Prostate gland (tissue), 2 donors: Measurements from ENCODE around the gene LILRB4.
"Not testable (repeated sequence)": the region's sequence is repeated elsewhere in the genome, so short reads cannot be mapped to it uniquely, and the experiment has no call there.

Experiments used
- CTCF ChIP-seq, 4 experiments: fragments of 200-600 bp in 2 of 4; fragments of 450-650 bp in 2 of 4; sonication (generic) in 2 of 4; IDR thresholded peaks; 1 replicate in 3 of 4; 2 replicates in 1 of 4; pipeline ENCODE4 v1.5.1; 2016 to 2019; ENCODE audit warnings: antibody characterized with exemption in 4 of 4, mild to moderate bottlenecking in 2 of 4, moderate library complexity in 2 of 4
- POLR2A ChIP-seq: fragments of 450-650 bp; IDR thresholded peaks from one replicate; pipeline ENCODE4 v1.6.1; 2016; ENCODE audit warnings: antibody characterized with exemption, mild to moderate bottlenecking
- POLR2AphosphoS5 ChIP-seq: sonication (generic); formaldehyde crosslinking; IDR thresholded peaks from one replicate; pipeline ENCODE4 v1.6.1; 2017; ENCODE audit warnings: antibody characterized with exemption

- not testable (repeated sequence) for TF ChIP-seq POLR2A; POLR2AphosphoS5; CTCF (IDR thresholded peaks at IDR 0.05)
Measured at GRCh38 chr19:54643583-54643982, 19.2 kb upstream of the LILRB4 start.
